LHCN-M2 (cell line): ENCODE data around the gene ATP11A. TPM values are rescaled to one million over a fixed set of nuclear protein-coding genes. Genes with fewer than 3 reads are reported as not detected.
A peak's percentile ranks its signal among the peaks of the same experiment; 100 is the strongest.
"Not testable (repeated sequence)": the region's sequence is repeated elsewhere in the genome, so short reads cannot be mapped to it uniquely, and the experiment has no call there.

ENCODE experiments used
- DNase-seq: peaks from one replicate; pipeline ENCODE4 v3.0.0-alpha.2; 2012; ENCODE audit warnings: low read depth
- total RNA-seq: library from RNA; depleted of rRNA; stranded (reverse); fragments of >200 nt; gene quantifications from 2 replicates; pipeline ENCODE4 v1.2.3, GENCODE V29; 2014

Gene ATP11A
- total RNA-seq, 1 experiment from 2014 or later: 6.7 TPM

DNA sequence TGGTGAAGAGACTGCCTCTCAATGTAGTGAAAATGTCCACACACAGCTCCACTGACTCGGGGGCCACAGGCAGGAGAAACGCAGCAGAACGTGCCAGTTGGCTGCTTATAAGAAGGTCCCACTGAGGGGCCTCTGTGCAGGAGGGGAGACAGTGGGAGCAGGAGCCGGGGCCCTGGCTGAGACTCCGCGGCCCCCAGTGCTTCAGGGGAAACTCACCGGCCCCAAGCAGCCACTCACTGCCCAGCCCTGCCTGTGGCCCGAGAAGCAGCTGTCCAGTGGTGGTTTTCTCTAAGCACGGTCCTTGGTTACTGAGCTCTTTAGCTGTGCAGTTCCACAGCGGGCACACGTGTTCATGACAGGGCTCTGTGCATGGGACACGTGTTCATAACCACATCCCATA is 187.2 kb downstream of the ATP11A start:
- no peak for DNase-seq

DNA sequence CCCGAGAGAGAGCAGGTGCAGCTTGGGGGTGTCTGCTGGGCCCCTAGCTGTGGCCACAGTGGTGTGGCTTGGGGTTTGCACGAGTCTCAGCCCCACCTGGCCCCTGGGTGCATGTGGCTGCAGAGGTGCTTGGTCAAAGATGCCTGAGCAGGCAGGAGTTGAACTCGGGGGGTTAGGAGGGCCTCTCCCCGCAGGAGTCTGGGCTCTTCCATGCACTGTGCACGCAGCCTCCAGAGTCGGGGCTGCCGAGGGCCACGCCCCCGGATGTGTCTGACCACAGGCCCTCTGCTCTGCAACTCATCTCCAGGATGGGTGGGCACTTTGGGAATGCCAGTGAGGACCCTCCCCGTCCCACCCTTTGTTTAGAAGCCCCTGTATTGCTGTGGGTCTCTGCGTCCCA is 187.7 kb downstream of the ATP11A start:
- no peak for DNase-seq

DNA sequence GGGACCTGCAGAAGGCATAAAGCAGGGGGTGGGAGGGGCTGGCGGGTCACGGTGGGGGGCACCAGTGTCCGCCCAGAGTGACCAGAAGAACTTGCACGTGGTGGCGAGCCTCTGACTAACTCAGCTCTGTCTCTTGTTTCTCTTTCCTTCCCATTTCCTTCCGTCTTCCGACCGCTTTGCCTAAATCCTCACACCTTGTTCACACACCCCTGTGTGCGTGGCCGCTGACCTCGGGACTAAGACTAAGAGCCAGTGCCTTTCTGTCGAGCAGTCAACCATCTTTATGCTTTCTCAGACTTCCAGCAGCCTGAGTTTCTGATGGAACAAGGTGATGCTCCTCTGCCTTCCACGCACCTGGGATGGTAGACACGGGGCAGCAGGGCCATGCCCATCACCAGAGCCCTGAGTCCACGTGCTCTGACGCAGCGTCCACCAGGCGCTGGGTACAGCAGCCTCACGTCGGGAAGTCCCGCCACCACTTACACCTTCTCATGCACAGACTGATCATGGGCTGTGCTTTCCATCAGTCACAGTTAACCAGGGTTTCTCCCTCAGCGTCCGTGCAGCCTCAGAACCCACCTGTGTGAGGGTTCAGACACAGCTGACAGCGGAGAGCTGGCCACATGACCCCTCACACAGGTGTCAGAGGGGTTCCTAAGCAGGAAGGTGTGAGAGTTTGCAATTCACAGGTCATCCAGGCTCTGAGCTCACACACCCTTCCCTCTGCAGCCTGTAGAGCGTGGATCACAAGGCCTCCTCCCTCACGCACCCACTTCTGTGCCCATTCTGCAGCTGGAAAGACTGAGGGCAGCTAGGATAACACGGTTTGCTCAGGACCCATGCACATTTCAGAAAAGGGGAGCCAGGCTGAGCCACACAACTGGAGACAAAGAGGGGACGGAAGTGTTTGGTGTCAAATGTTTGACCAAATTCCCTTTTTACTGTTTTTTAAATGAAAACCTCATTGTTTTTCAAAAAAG is 188.4 kb downstream of the ATP11A start:
- DNase-seq: no peak

DNA sequence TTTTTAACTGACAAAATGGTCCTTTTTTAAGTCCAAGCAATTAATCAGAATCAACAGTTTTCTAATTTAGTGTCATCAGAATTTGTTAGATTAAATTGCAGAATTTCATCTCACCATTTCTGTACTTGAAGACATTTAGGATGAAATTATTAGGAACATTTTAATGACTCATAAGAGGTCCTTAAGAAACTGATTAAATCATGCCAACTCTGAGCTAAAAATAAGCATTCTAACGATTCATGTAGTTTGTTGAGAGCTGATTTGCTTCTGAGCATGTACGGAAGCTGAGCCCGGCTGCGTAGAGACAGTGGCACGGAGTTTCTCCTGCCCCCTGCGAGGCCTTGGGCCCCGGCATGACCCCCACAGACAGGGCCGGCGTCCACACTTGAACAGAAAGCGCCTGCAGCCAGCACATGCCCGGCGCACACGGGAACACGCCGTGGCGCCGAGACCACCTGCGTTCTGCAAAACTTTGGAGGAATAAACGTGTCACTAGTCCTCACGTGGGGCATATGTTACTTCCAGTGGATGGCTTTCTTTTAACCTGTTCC is 189.5 kb downstream of the ATP11A start:
- no peak for DNase-seq

DNA sequence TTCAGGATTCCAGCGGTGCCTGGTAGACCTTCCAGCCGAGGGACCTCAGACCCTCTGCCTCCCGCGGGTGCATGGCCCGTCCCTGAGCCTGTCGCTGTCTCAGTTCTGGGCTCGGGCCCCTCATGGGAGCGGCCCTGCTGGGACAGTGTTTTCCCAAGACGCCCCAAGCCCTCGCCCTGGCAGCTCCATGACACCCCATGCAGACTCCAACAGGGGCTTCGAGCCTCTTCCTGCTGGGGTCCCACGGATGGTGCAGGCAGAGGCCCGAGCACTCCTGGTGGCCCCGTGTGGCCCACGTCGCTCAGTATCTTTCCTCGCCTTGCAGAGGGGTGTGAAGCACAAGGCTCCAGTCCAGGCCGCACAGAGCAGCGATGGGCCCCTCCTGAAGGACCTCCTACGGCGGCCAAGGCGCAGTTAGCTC is 190.4 kb downstream of the ATP11A start:
- DNase-seq: no peak

DNA sequence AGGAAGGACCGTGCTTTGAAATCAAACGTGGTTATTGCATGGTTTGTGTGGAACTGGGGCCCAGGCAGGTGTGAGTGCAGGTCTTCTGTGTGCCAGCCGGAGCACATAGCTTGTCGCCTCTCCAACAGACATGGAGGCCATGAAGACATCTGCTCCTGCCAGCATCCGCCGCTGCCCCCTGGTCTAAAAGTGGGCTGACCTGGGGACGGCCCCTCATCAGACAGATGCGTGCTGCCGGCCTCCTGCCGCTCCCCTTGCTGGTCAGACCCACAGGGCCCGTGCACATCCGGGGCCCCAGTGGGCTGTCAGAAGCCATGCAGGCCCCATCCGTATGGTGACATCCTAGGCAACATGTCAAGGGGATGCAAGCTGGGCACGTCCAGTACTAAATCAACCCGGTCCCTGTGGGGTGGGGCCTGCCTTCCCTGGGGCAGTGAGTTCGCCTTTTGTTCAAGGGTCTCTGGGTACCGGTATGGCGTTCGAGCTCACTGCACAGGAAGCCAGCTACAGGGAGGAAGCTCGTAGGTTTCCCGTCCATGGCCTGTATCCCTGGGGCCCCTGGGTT is 191.2 kb downstream of the ATP11A start:
- no peak for DNase-seq

DNA sequence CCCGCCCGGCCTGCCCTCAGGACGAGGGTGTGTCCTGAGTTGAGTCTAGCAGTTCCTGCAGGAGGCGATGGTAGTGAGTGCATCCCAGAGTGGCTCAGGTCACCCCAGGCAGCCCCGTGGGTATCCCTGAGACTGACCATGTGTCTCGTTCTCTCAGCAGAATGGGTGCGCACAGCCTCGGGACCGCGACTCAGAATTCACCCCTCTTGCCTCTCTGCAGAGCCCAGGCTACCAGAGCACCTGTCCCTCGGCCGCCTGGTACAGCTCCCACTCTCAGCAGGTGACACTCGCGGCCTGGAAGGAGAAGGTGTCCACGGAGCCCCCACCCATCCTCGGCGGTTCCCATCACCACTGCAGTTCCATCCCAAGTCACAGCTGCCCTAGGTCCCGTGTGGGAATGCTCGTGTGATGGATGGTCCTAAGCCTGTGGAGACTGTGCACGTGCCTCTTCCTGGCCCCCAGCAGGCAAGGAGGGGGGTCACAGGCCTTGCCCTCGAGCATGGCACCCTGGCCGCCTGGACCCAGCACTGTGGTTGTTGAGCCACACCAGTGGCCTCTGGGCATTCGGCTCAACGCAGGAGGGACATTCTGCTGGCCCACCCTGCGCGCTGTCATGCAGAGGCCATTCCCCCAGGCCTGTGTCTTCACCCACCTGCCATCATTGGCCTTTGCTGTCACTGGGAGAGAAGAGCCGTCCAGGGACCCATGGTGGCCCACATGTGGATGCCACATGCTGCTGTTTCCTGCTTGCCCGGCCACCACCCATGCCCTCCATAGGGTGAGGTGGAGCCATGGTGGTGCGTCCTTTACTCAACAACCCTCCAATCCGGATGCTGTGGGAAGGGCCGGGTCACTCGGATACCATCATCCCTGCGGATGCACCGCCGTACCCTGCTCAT is 192.1 kb downstream of the ATP11A start:
- DNase-seq: no peak

DNA sequence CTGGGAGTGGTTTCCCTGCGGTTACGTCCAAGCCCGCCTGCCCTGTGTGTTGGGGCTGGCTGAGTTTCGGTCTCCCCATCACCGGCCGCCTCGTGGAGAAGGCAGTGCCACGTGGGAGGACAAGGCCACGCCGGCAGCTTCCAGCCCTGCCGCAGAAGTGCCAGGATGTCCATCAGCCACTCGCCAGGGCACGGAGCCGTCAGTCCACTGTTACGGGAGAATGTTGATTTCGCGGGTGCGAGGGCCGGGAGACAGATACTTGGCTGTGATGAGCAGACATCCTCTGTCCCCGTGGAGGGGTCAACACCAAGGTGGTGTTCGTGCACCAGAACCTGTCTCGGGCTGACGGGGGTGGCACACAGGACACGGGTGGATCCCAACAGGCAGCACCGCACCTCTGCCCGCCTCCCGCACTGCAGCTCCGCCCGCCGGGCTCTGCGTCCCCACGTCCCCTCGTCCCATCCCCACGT is 192.8 kb downstream of the ATP11A start:
- DNase-seq: no peak

DNA sequence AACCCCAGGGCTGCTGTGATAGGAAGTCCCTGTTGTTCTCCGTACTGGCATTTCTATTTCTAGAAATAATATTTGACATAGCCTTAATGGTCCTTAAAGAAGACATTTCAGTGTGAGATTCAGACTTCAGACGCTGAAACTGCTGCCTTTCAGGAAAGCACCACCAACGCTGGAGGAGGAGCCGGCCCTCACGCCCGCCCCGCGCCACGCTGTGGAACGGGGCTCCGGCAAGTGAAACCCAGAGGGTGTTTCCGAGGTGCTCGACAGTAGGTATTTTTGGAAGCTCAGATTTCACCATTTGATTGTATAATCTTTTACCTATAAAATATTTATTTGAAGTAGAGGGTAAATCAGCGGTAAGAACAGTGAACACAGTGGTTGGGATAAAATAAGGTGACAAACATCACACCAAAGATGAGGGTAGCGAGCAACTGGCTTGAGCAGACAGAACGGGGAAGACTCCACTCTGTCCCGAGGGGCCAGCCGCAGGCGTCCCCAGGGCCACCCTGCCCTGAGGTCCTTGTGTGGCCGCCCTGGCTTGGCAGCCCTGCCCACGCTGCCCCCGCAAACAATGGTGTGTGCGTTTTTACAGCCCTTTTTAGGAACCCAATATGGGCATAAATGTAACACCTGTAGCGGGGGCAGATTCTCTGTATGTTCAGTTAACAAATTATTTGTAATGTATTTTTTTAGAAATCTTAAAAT is 193.6 kb downstream of the ATP11A start:
- DNase-seq: no peak

DNA sequence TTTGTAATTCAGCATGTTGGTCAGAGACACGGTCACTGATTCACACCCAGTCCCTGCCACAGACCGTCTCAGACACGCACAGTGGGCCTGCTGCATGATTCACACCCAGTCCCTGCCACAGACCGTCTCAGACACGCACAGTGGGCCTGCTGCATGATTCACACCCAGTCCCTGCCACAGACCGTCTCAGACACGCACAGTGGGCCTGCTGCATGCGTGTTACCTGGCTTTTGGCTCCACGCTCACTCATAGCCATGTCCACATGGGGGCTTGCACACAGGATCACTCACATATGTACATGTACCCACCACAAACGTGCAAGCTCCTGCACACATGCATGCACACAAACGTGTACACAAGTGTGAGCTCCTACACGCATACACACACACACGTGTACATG is 194.9 kb downstream of the ATP11A start:
- not testable (repeated sequence) for DNase-seq

DNA sequence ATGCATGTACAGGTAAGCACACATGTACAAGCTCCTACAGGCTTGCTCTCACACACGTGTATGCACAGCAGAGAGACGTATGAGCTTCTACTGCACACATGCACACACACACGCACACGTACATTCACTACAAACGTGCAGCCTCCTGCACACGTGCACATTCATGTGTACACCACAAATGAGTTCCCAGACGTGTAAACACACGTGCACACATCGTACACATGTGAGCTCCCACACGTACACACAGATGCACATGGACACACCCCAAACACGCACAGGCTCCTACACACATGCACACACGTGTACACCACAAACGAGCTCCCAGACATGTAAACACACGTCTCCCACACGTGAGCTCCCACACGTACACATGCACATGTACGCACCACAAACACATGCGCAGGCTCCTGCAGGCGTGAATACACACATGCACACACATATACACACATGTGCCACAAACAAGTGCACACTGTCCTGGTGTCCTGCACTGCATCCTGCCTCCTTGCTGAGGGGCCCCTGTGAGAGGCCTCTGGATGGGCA is 195.5 kb downstream of the ATP11A start:
- no peak for DNase-seq

DNA sequence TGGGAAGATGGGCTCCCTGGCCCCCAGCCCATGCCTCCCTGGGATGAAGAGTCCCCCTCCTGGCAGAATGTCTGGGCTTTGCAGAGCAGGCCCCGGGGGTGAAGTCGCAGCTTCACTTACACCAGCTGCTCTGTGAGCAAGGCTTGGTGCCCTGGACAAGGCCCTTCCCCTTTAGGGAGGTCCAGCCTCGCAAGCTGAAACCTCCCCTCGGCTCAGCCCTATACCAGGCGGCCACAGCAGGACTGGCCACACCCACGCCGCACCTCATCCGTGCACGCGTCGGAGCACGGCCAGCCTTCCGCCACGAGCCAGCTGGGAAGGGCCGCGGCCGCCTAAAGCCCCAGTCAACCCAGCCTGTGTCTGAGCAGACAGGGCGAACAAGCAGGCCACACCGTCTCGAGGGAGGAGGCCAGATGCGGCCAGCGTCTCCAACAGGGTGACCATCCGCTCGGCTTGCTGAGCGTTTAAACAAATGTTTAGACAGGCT is 196.0 kb downstream of the ATP11A start:
- DNase-seq: peak; percentile 77

DNA sequence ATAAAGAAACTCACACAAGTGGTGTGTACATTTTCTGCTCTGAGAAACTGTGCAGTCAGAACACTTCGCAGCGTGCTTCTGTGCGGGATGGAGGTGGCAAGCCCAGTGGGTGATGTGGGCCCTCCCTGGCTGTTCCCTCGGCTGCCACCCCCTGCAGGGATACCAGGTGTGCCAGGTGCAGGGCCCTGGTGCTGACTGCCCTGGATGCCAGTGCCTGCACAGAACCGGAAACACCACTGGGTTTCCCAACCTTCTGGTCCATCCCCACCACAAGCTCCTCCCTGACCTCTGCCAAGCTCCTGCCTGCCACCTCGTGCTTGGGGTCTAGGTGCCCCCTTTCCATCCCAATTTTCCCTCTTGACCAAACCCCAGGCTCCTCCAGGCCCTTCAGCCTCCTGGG is 197.3 kb downstream of the ATP11A start:
- DNase-seq: no peak

DNA sequence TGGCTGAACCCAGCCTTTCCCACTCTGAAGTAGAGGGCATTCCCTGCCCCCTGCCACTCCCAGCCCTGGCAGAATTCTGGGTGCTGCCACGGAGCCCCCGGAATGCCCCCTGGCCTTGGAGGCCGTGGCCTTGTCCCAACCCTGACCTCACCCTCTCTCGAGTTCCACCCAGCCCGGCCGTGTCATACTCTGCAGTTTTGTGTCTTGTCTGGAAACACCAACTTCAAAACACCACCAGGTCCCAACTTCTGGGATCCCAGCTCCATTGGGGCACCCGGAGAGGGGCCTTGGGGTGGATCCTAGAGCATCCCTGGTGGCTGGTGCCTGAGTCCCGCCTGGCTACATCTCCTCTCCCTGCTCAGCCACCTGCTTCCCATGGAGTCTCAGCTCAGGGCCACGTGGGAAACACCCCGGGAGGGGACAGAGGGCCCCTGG is 197.7 kb downstream of the ATP11A start:
- DNase-seq: no peak

DNA sequence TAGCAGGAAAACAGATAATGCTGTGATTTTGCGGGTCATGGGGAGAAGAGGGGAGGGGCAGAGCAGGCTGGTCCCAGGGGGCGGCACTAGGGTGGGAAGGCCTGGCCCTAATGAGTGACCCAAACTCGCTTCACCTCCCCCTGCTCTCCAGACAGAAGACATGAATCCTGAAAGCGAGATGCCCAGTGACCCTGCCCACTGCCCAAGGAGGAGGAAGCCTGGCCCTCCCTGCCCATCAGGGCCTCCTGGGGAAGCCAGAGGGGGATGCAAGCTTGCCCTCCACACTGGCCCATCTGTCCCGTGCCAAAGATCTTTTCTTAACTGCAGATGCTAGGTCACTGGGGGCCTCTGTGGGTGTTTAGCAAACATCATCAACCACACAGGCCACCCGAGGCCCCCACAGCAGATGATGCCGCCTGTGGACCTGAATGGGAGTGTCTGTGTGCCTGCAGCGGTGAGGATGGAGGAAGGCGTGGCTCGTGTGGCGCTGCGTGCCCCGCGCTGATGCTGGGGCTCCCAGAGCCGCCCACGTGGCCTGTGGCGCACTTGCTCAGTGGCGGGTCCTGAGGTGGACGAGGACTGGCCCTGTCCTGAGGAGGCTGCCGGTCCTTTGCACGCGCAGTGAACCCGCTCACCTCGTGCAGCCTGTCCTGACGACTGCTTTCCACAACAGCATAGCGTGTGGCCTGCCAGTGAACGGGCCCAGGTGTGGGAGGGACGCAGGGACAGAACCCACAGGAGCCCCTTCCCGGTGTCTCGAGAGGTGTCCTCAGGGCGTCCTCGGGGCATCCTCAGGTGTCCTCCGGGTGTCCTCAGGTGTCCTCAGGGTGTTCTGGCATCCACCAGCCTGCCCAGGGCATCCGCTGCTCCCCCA is 198.6 kb downstream of the ATP11A start:
- DNase-seq: no peak

DNA sequence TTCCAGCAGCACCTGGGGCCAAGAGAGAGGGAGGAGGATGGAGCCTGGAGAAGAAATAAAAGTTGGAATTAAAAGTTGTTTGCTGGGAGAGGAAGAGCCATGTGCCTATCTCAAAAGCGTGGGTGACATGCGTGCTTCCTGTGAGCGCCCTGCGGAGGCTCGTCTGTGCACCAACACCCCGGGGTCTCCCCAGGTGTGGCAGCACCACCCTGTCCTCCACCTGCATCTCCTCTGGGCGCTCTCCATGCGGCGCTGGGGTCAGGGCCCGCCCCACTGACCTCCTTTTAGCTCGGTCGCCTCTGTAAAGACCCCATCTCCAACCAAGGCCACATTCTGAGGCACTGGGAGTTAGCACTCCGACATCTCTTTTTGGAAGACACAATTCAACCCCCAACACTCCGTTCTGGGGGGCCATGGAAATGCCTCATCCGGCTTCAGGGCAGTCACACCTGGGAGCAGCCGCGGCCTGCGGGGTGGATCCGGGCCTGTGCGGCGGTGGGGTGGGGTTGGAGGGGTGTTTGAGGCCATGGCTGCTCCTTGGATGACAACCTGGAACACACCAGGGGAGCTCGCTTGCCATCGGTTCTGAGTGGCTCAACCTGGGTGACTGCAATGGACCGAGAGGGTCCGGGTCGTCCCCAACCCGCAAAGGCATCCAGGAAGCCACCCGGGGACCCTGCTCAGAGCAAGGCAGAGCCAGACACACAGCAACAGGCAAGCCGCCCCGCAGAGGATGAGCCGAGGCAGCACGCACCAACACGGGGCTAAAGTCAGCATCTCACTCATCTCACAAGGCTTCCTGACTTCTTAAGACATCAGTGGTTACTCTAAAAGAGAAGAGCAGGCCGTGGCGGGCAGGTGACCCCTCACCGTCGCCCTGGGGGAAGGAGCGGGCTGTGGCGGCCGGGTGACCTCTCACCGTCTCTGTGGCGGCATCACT is 199.8 kb downstream of the ATP11A start:
- no peak for DNase-seq

DNA sequence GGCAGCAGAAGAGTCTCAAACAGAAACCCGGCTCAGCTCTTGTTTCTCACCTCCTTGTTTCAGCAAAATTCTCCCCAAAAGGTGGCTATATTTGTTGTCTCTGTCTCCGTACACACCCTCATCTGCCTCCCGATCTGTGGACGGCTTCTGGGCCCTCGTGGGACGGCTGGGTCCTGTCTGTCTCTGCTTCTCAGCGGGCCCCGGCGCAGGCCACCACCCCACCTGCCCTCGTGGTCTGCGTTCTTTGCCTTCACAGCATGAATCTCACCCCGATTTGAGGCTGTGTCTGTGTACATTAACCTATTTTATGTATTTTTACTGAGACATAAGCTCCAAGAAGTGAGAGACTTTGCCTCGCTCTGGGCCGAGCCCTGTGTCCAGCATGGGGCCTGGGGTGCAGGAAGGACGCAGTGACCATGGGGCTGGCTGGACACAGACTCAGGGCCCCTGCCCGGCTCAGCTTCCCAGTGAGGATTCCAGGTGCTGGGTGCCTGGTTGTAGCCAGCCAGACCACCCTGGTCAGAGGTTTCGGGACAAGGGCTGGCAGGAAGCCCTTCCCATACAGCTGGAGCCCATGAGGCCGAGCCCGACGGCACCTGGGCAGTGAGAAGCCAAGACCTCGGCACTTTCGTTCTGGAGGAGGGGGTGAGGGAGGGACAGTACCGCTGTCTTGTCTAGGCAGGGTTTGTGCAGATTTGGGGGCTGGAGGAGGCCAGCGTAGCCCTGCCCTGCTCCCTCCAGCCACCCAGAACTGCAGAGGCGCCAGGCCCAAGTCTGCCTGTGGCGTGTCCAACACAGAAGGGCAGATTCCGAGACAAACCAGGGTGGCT is 200.7 kb downstream of the ATP11A start:
- DNase-seq: no peak
